ENCODE data around the gene CHMP5. TPM values are rescaled to one million over a fixed set of nuclear protein-coding genes. Genes with fewer than 3 reads are reported as not detected.

CHMP5 gene
- total and polyA plus RNA-seq, 10 of the 15 experiments (the other 5 are each of a cell fraction or from before 2014, with no cell fraction given): 40.3 to 179 (median 78.6) TPM

DNA sequence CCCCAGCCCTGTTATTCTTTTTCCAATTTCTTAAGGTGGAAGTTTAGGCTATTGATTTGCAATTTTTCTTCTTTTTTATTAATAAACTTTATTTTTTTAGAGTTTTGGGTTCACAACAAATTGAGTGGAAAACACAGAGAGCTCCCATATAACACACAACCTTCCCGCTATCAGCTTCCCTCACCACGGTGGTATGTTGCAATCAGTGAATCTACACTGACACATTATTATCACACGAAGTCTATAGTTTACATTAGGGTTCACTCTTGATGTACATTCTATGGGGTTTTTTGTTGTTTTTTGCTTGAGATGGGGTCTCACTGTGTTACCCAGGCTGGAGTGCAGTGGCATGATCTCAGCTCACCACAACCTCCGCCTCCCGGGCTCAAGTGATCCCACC, 20.7 kb downstream of the CHMP5 start:
- no peak for ATAC-seq
- FAIRE-seq: no peak
- no peaks in the 10 kb centered on the region for H4K20me1 ChIP-seq (ENCODE audit: control insufficient read depth, insufficient read depth)
- in situ Hi-C loops (cut with MboI): no loop called here
- intact Hi-C loops (cut with micrococcal nuclease; ENCODE audit: unreplicated experiment): loop anchor here (10.0 kb wide), 1 partner anchor 169 kb away; no protein-coding TSS in a partner anchor
- ChIA-PET CTCF (interaction anchor here (3.1 to 3.5 kb wide), 3 partner anchors 12 to 34 kb away, joined by 16 to 32 read pairs (median 27); no protein-coding TSS in a partner anchor), RAD21 (ENCODE audit: unreplicated experiment) (no interaction called here), SMC1A (ENCODE audit: uncharacterized antibody, unreplicated experiment) (interaction anchor here (0.6 to 1.0 kb wide), 3 partner anchors 9 to 59 kb away, joined by 3 read pairs; no protein-coding TSS in a partner anchor), POLR2A (interaction anchor here (0.6 to 0.7 kb wide), 2 partner anchors 163 to 281 kb away, joined by 5 to 7 read pairs; no protein-coding TSS in a partner anchor)
- H3K79me2 ChIP-seq (ENCODE audit: control insufficient read depth, insufficient read depth, low read length): peaks cover 4% of the 10 kb centered on the region
- no TSS peak for BruUV-seq (replicated peaks)
- H3K9ac ChIP-seq (ENCODE audit: control insufficient read depth, insufficient read depth, low read length): no peak overlapping the region
- no peaks in the 10 kb centered on the region for H3K4me1 ChIP-seq (ENCODE audit: control insufficient read depth, insufficient read depth, low read length)
- no peaks in the 10 kb centered on the region for H3K9me3 ChIP-seq (replicated peaks; ENCODE audit: control insufficient read depth, insufficient read depth, low read length)
- no peak overlapping the region for H3K4me2 ChIP-seq (ENCODE audit: control insufficient read depth, insufficient read depth)
- no peak overlapping the region for H3K27ac ChIP-seq (ENCODE audit: control insufficient read depth, insufficient read depth)
- no peak for DNase-seq (ENCODE audit: low read depth, low spot score)
- 82% methylated on average over 5 of the region's 5 CpGs for WGBS (ENCODE audit: insufficient coverage, insufficient replicate concordance, low lambda C conversion rate, missing lambda C conversion rate)
- no peak overlapping the region for H2AFZ ChIP-seq (ENCODE audit: control insufficient read depth, low read depth, low read length)
- no peak overlapping the region for H3K4me3 ChIP-seq
- H3K36me3 ChIP-seq (ENCODE audit: control insufficient read depth in 2 of 2, insufficient read depth in 2 of 2, low read length in 1 of 2): peaks cover 2 to 4% of the 10 kb centered on the region in 2 experiments
- H3K27me3 ChIP-seq (replicated peaks in 1 of 2; ENCODE audit: control insufficient read depth in 2 of 2, insufficient read depth in 2 of 2, low read length in 1 of 2): no peaks in the 10 kb centered on the region
- TF ChIP-seq RAD51 (IDR thresholded peaks at IDR 0.05) (no peak), RCOR1 (conservative IDR thresholded peaks at IDR 0.05; ENCODE audit: low read depth, low read length) (no peak), POLR2AphosphoS2 (IDR thresholded peaks at IDR 0.05; ENCODE audit: low read depth, low read length) (no peak), SP1 (IDR thresholded peaks at IDR 0.05; ENCODE audit: low read depth, low read length) (no peak), NFYB (IDR thresholded peaks at IDR 0.05; ENCODE audit: insufficient read depth, low read depth, low read length) (no peak), TBL1XR1 (IDR thresholded peaks at IDR 0.05; ENCODE audit: low read depth, low read length) (no peak), TARDBP (IDR thresholded peaks at IDR 0.05; ENCODE audit: borderline replicate concordance) (no peak), FOXK2 (IDR thresholded peaks at IDR 0.05) (no peak), ATF7 (IDR thresholded peaks at IDR 0.05; ENCODE audit: low read depth) (no peak), ETV6 (conservative IDR thresholded peaks at IDR 0.05 in 1 of 2, IDR thresholded peaks at IDR 0.05 in 1 of 2; ENCODE audit: borderline replicate concordance in 1 of 2, low read depth in 1 of 2) (no peak), BRCA1 (IDR thresholded peaks at IDR 0.05; ENCODE audit: low read depth, low read length) (no peak), ZZZ3 (IDR thresholded peaks at IDR 0.05; ENCODE audit: control insufficient read depth, insufficient read length, low read depth) (no peak)
- TF ChIP-seq, protein P1, sequence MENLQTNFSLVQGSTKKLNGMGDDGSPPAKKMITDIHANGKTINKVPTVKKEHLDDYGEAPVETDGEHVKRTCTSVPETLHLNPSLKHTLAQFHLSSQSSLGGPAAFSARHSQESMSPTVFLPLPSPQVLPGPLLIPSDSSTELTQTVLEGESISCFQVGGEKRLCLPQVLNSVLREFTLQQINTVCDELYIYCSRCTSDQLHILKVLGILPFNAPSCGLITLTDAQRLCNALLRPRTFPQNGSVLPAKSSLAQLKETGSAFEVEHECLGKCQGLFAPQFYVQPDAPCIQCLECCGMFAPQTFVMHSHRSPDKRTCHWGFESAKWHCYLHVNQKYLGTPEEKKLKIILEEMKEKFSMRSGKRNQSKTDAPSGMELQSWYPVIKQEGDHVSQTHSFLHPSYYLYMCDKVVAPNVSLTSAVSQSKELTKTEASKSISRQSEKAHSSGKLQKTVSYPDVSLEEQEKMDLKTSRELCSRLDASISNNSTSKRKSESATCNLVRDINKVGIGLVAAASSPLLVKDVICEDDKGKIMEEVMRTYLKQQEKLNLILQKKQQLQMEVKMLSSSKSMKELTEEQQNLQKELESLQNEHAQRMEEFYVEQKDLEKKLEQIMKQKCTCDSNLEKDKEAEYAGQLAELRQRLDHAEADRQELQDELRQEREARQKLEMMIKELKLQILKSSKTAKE (IDR thresholded peaks at IDR 0.05; ENCODE audit: low read depth, poor library complexity, severe bottlenecking): no peak
- TF ChIP-seq, protein P2, sequence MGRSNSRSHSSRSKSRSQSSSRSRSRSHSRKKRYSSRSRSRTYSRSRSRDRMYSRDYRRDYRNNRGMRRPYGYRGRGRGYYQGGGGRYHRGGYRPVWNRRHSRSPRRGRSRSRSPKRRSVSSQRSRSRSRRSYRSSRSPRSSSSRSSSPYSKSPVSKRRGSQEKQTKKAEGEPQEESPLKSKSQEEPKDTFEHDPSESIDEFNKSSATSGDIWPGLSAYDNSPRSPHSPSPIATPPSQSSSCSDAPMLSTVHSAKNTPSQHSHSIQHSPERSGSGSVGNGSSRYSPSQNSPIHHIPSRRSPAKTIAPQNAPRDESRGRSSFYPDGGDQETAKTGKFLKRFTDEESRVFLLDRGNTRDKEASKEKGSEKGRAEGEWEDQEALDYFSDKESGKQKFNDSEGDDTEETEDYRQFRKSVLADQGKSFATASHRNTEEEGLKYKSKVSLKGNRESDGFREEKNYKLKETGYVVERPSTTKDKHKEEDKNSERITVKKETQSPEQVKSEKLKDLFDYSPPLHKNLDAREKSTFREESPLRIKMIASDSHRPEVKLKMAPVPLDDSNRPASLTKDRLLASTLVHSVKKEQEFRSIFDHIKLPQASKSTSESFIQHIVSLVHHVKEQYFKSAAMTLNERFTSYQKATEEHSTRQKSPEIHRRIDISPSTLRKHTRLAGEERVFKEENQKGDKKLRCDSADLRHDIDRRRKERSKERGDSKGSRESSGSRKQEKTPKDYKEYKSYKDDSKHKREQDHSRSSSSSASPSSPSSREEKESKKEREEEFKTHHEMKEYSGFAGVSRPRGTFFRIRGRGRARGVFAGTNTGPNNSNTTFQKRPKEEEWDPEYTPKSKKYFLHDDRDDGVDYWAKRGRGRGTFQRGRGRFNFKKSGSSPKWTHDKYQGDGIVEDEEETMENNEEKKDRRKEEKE (IDR thresholded peaks at IDR 0.05): no peak
- TF ChIP-seq, protein P3, sequence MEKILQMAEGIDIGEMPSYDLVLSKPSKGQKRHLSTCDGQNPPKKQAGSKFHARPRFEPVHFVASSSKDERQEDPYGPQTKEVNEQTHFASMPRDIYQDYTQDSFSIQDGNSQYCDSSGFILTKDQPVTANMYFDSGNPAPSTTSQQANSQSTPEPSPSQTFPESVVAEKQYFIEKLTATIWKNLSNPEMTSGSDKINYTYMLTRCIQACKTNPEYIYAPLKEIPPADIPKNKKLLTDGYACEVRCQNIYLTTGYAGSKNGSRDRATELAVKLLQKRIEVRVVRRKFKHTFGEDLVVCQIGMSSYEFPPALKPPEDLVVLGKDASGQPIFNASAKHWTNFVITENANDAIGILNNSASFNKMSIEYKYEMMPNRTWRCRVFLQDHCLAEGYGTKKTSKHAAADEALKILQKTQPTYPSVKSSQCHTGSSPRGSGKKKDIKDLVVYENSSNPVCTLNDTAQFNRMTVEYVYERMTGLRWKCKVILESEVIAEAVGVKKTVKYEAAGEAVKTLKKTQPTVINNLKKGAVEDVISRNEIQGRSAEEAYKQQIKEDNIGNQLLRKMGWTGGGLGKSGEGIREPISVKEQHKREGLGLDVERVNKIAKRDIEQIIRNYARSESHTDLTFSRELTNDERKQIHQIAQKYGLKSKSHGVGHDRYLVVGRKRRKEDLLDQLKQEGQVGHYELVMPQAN (conservative IDR thresholded peaks at IDR 0.05): no peak
- TF ChIP-seq, protein P4, sequence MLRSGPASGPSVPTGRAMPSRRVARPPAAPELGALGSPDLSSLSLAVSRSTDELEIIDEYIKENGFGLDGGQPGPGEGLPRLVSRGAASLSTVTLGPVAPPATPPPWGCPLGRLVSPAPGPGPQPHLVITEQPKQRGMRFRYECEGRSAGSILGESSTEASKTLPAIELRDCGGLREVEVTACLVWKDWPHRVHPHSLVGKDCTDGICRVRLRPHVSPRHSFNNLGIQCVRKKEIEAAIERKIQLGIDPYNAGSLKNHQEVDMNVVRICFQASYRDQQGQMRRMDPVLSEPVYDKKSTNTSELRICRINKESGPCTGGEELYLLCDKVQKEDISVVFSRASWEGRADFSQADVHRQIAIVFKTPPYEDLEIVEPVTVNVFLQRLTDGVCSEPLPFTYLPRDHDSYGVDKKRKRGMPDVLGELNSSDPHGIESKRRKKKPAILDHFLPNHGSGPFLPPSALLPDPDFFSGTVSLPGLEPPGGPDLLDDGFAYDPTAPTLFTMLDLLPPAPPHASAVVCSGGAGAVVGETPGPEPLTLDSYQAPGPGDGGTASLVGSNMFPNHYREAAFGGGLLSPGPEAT (IDR thresholded peaks at IDR 0.05; ENCODE audit: low read depth): no peak
